TTC549 (cell line): ENCODE results near the gene KCNJ12.
A peak's percentile ranks its signal among the peaks of the same experiment; 100 is the strongest.
"Not testable (repeated sequence)": the region's sequence is repeated elsewhere in the genome, so short reads cannot be mapped to it uniquely, and the experiment has no call there.

Source experiments
- FAIRE-seq: peaks from 2 replicates; lab custom pipeline; 2012; peaks lifted over from hg19 to GRCh38; lab: Jason Lieb, UNC

KCNJ12 gene

GRCh38 chr17:21422311-21423189 is 46.4 kb downstream of the KCNJ12 start:
- FAIRE-seq: not testable (repeated sequence)

DNA sequence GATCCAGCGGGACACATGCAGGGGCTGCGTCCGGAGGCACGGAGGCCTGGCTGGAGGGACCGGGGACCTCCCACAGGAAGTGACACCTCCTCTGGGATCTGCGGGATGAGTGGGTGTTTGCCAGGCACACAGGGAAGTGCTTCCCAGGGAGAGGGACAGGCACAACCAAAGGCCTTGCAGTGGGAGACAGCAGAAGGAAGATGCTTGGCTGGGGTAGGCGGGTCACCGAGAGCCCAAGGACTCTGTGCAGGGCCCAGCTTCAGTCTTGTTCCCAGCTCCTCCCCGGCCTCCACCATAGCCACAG is 47.0 kb downstream of the KCNJ12 start:
- not testable (repeated sequence) for FAIRE-seq

GRCh38 chr17:21424697-21425096 is 48.5 kb downstream of the KCNJ12 start:
- not testable (repeated sequence) for FAIRE-seq

DNA sequence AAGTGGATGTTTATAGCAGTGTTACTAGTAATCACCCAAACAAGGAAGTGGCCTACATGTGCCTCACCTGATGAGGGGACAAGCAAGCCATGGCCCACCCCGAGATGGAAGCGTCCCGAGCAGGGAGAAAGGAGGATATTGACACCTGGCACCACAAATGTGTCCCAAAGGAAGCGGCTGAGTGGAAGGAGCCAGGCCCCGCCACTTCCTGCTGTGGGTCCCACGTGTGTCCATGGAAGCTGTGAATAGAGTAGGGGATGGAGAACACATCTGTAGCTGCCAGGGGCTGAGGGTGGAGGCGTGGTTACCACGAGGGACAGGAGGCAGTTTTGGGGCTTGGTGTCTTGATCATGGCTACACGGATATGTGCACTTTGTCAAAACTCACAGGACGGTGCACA is 49.2 kb downstream of the KCNJ12 start:
- FAIRE-seq: no peak

DNA sequence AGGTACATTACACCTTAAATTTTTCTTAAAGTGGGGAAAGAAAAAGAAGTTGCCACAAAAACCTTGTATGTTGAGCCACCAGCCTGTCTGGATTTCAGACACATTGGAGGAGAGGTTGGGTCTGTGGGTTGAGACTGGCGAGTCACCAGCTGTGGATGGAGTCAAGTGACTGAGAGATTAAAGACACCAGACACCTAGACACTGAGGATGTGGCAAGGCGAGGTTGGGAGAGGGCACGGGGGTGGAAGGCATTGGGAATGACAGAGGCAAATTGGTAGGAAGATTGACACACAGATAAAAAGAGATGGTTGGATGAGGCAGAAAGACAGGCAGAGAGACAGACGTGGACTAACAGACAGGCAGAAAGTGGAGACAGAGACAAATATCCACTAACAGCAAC is 49.6 kb downstream of the KCNJ12 start:
- FAIRE-seq: no peak

DNA sequence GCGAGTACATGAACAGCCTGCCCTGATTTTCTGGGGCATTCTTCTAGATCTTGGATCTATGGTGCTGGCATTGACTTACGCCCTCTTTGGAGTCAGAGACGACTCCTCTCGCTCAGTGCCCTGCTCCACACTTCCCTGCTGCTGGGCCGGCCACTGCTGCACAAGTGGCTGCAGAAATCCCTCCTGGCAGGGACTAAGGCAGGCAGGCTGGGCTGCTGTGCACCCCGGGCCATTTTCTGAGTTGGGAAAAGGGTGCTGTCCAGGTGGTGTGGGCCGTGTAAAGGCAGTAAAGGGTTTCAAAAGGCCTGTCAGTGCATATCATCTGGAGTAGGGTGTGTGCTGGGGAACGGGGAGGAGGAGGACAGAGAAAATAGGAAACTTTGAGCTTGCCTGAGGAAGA is 50.1 kb downstream of the KCNJ12 start:
- not testable (repeated sequence) for FAIRE-seq

- not testable (repeated sequence) for FAIRE-seq
Measured at GRCh38 chr17:21426876-21427275, 50.7 kb downstream of the KCNJ12 start.

- not testable (repeated sequence) for FAIRE-seq
Measured at GRCh38 chr17:21427727-21428126, 51.6 kb downstream of the KCNJ12 start.

GRCh38 chr17:21428752-21429424 is 52.7 kb downstream of the KCNJ12 start:
- not testable (repeated sequence) for FAIRE-seq

DNA sequence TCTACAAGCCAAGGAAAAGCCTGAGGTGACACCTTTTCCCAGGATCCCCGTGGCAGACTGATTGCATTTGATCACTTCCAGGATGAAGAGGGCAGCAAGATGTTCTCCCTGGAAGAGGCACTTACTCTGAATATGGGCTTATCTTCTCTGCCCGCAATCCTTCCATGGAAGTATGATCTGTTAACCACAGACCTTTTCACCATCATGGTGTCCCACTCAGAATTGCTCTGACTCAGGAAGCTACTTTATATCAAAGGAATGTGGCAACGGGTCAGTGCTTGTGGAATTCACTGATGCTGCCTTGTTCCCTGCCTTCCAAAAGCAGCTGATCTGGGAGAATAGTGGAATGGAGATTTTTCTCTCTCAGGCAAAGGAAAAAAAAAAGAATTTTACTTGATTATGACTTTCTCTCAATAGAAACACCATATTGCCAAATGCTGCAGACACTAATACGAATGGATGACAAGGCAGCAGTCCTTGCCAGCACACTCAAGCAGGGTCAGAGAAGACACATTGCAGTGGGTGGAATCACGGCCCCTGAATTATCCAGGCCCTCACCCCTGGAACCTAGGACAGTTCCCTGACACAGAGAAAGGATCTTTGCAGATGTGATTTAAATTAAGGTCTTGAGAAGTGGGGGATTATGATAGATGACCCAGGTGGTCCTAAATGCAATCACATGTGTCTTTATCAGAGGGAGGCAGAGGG is 53.9 kb downstream of the KCNJ12 start:
- FAIRE-seq: not testable (repeated sequence)

DNA sequence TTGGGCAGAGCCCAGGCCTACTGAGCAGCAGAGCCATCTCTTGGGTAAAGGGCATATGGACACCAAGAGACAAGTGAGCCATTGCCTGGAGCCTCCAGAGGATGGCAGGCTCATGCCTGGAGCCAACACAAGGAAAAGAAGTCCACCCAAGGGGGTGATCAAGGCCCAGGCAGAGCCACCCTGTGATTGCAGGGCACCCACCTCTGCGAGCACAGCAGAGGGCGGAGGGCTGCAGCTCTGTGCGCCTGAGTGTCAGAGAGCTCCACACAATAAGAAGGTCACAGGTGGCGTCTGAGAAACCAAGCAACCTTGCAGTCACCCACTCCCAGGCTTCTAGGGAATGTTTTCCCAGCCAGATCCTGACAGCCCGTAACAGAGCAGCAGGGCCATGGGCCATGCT is 57.8 kb downstream of the KCNJ12 start:
- not testable (repeated sequence) for FAIRE-seq

DNA sequence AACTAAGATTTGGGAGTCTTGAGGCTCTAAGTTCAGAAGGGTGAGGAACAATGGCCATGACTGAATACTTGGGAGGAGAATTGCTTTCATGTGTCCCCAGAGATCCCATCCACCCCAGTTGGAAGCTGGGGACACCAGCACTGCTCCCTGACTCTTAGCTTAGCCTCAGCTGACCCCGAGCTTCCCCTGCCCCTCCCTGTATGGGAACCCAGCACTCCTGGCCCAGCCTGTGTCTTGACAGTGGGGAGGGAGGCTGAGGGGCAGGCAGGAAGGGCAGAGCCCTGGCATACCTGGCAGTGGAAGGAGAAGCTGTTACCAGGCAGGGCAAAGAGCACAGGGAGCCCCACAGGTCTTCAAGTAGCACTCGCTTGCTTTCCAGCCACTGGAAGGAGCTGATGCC is 58.8 kb downstream of the KCNJ12 start:
- not testable (repeated sequence) for FAIRE-seq

- not testable (repeated sequence) for FAIRE-seq
Measured at GRCh38 chr17:21436481-21436880, 60.3 kb downstream of the KCNJ12 start.

- FAIRE-seq: not testable (repeated sequence)
Measured at GRCh38 chr17:21436883-21437836, 61.0 kb downstream of the KCNJ12 start.

DNA sequence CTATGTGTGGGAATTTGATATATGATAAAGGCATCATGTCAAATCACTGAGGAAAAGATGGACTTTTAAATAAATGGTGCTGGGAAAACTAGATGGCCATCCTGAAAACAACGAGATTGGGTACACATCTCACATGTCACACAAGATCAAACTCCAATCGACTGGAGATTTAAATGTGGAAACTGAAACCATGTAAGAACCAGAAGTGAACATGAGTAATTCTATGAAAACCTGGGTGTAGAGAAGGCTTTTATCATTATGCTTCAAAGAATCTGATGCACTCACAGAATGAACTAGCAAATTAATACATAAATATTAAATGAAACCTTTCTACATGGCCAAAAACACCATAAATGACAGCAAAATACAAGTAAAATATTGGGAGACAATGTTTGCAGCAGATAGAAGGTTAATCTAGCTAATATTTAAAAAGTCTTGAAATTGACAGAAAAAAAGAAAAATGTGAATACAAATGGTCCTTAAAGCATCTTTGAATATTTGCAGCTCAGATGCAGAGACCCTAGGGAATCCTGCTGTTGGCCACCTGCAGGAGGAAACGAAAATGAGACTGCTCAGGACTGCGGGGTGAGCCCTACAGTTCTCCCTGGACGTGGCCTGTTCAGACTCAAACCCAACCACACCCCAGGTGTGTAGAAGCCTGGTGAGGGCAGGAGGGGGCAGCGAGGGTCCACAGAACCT is 62.3 kb downstream of the KCNJ12 start:
- FAIRE-seq: not testable (repeated sequence)

DNA sequence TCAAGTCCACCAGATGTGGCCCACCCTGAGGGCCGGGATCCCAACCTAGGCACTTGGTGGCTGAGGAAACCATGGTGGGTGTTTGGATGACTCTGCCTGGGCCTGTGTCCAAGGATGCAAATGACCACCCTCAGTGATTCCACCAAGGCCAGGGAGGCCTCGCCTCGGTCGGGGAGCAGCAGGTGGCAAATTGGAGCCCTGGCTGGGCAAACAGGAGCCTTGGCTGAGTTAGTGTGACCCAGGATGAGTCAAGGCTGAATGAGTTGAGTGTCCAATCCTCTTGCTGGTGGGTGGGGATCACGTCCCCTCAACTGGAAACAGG is 62.8 kb downstream of the KCNJ12 start:
- FAIRE-seq: not testable (repeated sequence)

DNA sequence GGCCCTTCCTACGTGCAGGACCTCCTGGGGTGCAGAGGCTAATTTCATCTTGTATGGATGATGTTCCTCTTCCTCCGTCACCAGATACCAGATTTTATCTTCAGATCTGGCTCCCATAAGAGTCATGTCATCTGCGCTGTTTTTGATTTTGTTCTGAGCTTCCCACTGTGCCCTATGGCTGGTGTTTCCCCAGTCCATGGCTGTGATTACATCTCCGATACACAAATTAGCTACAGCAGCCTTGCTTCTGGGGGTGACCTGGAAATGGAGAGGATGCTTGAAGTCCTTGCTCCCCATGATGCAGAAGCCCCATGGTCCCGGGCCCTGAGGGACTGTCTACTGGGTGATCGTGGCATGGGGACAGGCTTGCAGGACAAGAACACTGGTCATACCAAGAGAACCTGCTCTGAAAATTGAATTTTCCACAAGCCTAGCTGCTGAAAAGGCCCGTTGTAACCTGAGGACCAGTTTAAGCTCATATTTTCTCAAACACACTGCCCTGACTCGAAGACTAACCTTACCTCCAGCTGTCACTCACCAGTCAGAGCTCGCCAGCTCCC is 69.0 kb downstream of the KCNJ12 start:
- no peak for FAIRE-seq

DNA sequence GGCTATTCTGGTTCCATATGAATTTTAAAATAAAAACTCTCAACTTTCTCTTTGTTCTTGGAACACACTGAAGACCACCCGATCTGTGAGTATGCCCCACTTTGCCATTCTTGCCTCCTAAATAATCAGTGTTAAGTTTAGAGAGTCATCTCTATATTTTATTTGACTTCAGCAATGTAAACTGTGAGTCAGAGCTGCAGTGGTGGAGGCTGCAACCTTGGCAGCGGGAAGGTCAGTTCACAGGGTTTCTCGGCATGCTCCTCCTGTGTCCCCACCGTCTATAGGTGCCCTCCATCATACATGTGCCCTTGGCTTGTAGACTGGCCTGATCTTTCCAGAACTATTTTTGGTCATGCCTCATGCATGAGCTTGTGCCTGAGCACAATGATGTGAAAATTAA is 71.4 kb downstream of the KCNJ12 start:
- FAIRE-seq: not testable (repeated sequence)

GRCh38 chr17:21449891-21450290 is 73.7 kb downstream of the KCNJ12 start:
- FAIRE-seq: peak; percentile 76

GRCh38 chr17:21451975-21452374 is 75.8 kb downstream of the KCNJ12 start:
- FAIRE-seq: no peak
